ENCODE measurements around the gene FFAR1. TPM values are rescaled to one million over a fixed set of nuclear protein-coding genes. Genes with fewer than 3 reads are reported as not detected.
"Not testable (repeated sequence)": the region's sequence is repeated elsewhere in the genome, so short reads cannot be mapped to it uniquely, and the experiment has no call there.

Gene FFAR1
- total RNA-seq, 2 experiments from 2014 or later: not detected

DNA sequence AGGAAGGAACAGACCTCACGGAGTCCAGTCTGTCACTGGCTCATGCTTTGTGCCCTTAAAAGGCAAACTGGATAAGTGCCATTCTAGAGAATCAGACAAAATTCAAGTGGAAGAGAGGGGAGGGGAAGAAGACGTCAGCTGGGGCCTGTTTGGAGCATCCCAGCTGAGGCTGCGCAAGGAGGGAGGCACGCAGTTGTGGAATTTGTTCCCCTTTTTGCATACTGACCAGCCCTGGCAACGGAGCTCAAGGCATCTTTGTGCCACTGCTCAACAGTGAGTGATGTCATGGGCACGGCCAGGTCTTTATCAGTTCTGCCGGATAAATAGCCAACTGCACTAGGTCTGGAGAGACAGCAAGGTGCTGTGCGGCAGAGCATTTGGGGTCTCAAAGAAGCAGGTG, 23.0 kb downstream of the FFAR1 start, which contains the start of gene GPR42:
Gene GPR42, plus strand, starts transcription at position 347 of the 400 bp plus-strand sequence. CDS start 292 bp downstream, outside the sequence.
- CTCF ChIA-PET: no interaction called here
- POLR2A ChIA-PET: no interaction called here
- no peaks in the 10 kb centered on the region for H3K36me3 Mint-ChIP-seq (ENCODE audit: low read depth)
- H3K9me3 Mint-ChIP-seq (ENCODE audit: insufficient read depth): no peaks in the 10 kb centered on the region
- no peak for ATAC-seq
- H3K4me1 Mint-ChIP-seq (ENCODE audit: low read depth): no peaks in the 10 kb centered on the region
- peaks cover 22% of the 10 kb centered on the region for H3K27me3 Mint-ChIP-seq (ENCODE audit: low read depth)
- H3K27ac Mint-ChIP-seq: no peak within 1 kb of the TSS
- H3K4me3 Mint-ChIP-seq: no peak within 1 kb of the TSS
- no peak for DNase-seq

GRCh38 chr19:35373492-35373891, 25.8 kb downstream of the FFAR1 start:
- POLR2A ChIA-PET: interaction anchor here (0.6 kb wide), 1 partner anchor 105 kb away, joined by 3 read pairs; no protein-coding TSS in a partner anchor
- no peaks in the 10 kb centered on the region for H3K9me3 Mint-ChIP-seq (ENCODE audit: insufficient read depth)
- DNase-seq: no peak
- no peak overlapping the region for H3K4me3 Mint-ChIP-seq
- H3K27ac Mint-ChIP-seq: no peak overlapping the region
- CTCF ChIA-PET: no interaction called here
- no peaks in the 10 kb centered on the region for H3K36me3 Mint-ChIP-seq (ENCODE audit: low read depth)
- peaks cover 12% of the 10 kb centered on the region for H3K27me3 Mint-ChIP-seq (ENCODE audit: low read depth)
- no peak for ATAC-seq
- no peaks in the 10 kb centered on the region for H3K4me1 Mint-ChIP-seq (ENCODE audit: low read depth)

DNA sequence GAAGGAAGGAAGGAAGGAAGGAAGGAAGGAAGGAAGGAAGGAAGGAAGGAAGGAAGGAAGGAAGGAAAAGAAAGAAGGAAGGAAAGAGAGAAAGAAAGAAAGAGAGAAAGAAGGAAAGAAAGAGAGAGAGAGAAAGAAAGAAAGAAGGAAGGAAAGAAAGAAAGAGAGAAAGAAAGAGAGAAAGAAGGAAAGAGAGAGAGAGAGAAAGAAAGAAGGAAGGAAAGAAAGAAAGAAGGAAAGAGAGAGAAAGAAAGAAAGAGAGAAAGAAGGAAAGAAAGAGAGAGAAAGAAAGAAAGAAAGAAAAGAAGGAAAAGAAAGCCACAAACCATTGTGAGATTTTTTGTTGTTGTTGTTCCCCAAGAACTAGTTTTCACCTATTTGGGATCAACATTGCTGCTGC, 26.3 kb downstream of the FFAR1 start:
- POLR2A ChIA-PET; H3K9me3 Mint-ChIP-seq (ENCODE audit: insufficient read depth); H3K27ac Mint-ChIP-seq; DNase-seq; H3K4me3 Mint-ChIP-seq; H3K36me3 Mint-ChIP-seq (ENCODE audit: low read depth); ATAC-seq; H3K4me1 Mint-ChIP-seq (ENCODE audit: low read depth); H3K27me3 Mint-ChIP-seq (ENCODE audit: low read depth): not testable (repeated sequence)
- CTCF ChIA-PET: interaction anchor here (0.9 to 1.4 kb wide), 2 partner anchors 21 to 121 kb away, joined by 4 to 6 read pairs; no protein-coding TSS in a partner anchor

DNA sequence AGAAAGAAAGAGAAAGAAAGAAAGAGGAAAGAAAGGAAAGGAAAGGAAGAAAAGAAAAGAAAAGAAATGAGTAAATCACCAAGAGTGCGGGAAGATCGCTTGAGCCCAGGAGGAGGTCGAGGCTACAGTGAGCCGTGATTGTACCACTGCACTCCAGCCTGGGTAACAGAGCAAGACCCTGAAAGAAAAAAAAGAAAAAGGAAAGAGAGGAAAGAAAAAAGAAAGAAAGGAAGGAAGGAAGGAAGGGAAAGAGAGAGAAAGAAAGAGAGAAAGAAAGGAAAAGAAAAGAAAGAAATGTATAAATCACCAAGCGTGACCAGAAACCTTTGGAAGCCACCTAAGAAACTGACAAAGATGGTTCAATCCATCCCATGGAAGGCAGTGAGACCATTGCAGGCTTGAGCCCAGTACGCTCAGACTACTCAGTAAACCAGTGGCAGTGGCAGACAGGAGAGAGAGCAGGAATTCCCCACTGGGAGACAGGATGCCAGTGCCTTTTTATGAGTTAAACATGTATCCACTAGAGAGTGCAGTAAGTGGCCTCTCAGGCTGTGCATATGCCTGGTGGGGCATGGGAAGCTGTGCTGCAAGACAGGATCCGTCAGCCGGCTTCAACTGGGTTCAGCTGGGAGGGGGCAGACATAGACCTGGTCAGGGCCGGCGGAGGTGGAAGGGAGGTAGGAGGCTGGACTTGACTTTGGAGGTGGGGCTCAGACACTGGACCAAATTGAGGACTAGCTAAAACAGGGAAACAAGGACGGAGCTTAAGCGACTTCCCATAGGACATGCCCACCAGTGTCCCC, 28.0 kb downstream of the FFAR1 start:
- no peak overlapping the region for H3K27ac Mint-ChIP-seq

GRCh38 chr19:35377656-35378055, 30.0 kb downstream of the FFAR1 start:
- ChIA-PET CTCF (interaction anchor here (1.3 kb wide), 1 partner anchor 117 kb away, joined by 5 read pairs; no protein-coding TSS in a partner anchor), POLR2A (no interaction called here)
- DNase-seq: no peak
- Mint-ChIP-seq H3K9me3 (ENCODE audit: insufficient read depth) (no peaks in the 10 kb centered on the region), H3K27ac (no peak overlapping the region), H3K36me3 (ENCODE audit: low read depth) (no peaks in the 10 kb centered on the region), H3K27me3 (ENCODE audit: low read depth) (peaks cover 11% of the 10 kb centered on the region), H3K4me3 (no peak overlapping the region), H3K4me1 (ENCODE audit: low read depth) (no peaks in the 10 kb centered on the region)
- ATAC-seq: no peak

More for the DNA sequence above, 28.0 kb downstream of the FFAR1 start:
- Mint-ChIP-seq H3K4me3 (no peak overlapping the region), H3K9me3 (ENCODE audit: insufficient read depth) (no peaks in the 10 kb centered on the region), H3K36me3 (ENCODE audit: low read depth) (no peaks in the 10 kb centered on the region), H3K27me3 (ENCODE audit: low read depth) (peaks cover 5% of the 10 kb centered on the region), H3K4me1 (ENCODE audit: low read depth) (no peaks in the 10 kb centered on the region)
- CTCF ChIA-PET: interaction anchor here (0.6 to 1.4 kb wide), 2 partner anchors 36 to 119 kb away, joined by 3 to 6 read pairs; no protein-coding TSS in a partner anchor
- POLR2A ChIA-PET: no interaction called here
- ATAC-seq: no peak
- DNase-seq: no peak

- ATAC-seq: no peak
- DNase-seq: no peak
- no peaks in the 10 kb centered on the region for H3K4me1 Mint-ChIP-seq (ENCODE audit: low read depth)
- POLR2A ChIA-PET: no interaction called here
- peaks cover 12% of the 10 kb centered on the region for H3K27me3 Mint-ChIP-seq (ENCODE audit: low read depth)
- H3K4me3 Mint-ChIP-seq: no peak overlapping the region
- no peaks in the 10 kb centered on the region for H3K9me3 Mint-ChIP-seq (ENCODE audit: insufficient read depth)
- no peak overlapping the region for H3K27ac Mint-ChIP-seq
- peaks cover 2% of the 10 kb centered on the region for H3K36me3 Mint-ChIP-seq (ENCODE audit: low read depth)
- CTCF ChIA-PET: interaction anchor here (0.7 to 1.3 kb wide), 4 partner anchors 25 to 117 kb away, joined by 3 to 6 read pairs (median 4); no protein-coding TSS in a partner anchor
Observed at GRCh38 chr19:35378356-35378755, 30.7 kb downstream of the FFAR1 start.

GRCh38 chr19:35379545-35379944, 31.8 kb downstream of the FFAR1 start:
- POLR2A ChIA-PET; H3K9me3 Mint-ChIP-seq (ENCODE audit: insufficient read depth); CTCF ChIA-PET; H3K27ac Mint-ChIP-seq; H3K36me3 Mint-ChIP-seq (ENCODE audit: low read depth); H3K4me1 Mint-ChIP-seq (ENCODE audit: low read depth); ATAC-seq; DNase-seq; H3K4me3 Mint-ChIP-seq: not testable (repeated sequence)
- peaks cover 16% of the 10 kb centered on the region for H3K27me3 Mint-ChIP-seq (ENCODE audit: low read depth)

DNA sequence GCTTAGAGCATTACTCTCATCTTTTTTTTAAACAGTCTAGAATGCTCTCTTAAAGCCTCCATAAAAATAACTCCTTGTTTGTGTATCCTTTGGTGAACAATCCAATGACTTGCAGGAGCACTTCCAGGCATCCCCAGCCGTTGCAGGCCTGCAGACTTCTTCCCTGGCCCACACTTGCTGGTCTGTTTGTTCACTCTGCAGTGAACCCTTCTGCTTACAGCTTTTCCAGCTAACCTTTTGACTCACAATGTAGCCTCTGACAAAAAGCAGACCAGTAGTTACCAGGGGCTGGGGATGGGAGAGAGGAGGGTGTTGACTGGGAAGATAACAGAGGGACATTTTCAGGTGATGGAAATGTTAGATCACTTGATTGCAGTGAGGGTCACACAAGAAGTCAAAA, 32.3 kb downstream of the FFAR1 start:
- Mint-ChIP-seq H3K9me3 (ENCODE audit: insufficient read depth) (no peaks in the 10 kb centered on the region), H3K36me3 (ENCODE audit: low read depth) (peaks cover 4% of the 10 kb centered on the region), H3K27ac (no peak overlapping the region), H3K27me3 (ENCODE audit: low read depth) (peaks cover 19% of the 10 kb centered on the region), H3K4me3 (no peak overlapping the region), H3K4me1 (ENCODE audit: low read depth) (no peaks in the 10 kb centered on the region)
- no peak for ATAC-seq
- ChIA-PET POLR2A (no interaction called here), CTCF (no interaction called here)
- no peak for DNase-seq

GRCh38 chr19:35380450-35381124, 32.9 kb downstream of the FFAR1 start:
- no peaks in the 10 kb centered on the region for H3K9me3 Mint-ChIP-seq (ENCODE audit: insufficient read depth)
- CTCF ChIA-PET: no interaction called here
- H3K27me3 Mint-ChIP-seq (ENCODE audit: low read depth): peaks cover 19% of the 10 kb centered on the region
- ATAC-seq: no peak
- no peak for DNase-seq
- no peak overlapping the region for H3K4me3 Mint-ChIP-seq
- POLR2A ChIA-PET: no interaction called here
- H3K4me1 Mint-ChIP-seq (ENCODE audit: low read depth): no peaks in the 10 kb centered on the region
- H3K27ac Mint-ChIP-seq: no peak overlapping the region
- peaks cover 4% of the 10 kb centered on the region for H3K36me3 Mint-ChIP-seq (ENCODE audit: low read depth)

DNA sequence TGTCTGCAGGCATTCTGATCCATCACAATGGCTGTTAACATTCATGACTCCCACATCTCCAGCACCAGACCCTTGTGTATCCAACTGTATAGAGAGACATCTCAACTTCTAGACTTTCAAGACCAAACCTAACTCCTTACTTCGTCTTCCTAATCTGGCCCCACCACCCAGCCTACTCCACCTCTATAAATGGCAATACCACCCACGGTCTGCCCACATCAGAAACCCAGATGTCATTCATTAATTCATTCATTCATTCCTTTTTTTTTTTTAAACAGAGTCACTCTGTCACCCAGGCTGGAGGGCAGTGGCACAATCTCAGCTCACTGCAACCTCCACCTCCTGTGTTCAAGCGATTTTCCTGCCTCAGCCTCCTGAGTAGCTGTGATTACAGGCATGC, 33.6 kb downstream of the FFAR1 start:
- Mint-ChIP-seq H3K36me3 (ENCODE audit: low read depth) (peaks cover 5% of the 10 kb centered on the region), H3K9me3 (ENCODE audit: insufficient read depth) (peaks cover under 1% of the 10 kb centered on the region), H3K27me3 (ENCODE audit: low read depth) (peaks cover 19% of the 10 kb centered on the region), H3K27ac (no peak overlapping the region), H3K4me1 (ENCODE audit: low read depth) (no peaks in the 10 kb centered on the region), H3K4me3 (no peak overlapping the region)
- ATAC-seq (no peak), DNase-seq (no peak)
- CTCF ChIA-PET: no interaction called here
- POLR2A ChIA-PET: no interaction called here

DNA sequence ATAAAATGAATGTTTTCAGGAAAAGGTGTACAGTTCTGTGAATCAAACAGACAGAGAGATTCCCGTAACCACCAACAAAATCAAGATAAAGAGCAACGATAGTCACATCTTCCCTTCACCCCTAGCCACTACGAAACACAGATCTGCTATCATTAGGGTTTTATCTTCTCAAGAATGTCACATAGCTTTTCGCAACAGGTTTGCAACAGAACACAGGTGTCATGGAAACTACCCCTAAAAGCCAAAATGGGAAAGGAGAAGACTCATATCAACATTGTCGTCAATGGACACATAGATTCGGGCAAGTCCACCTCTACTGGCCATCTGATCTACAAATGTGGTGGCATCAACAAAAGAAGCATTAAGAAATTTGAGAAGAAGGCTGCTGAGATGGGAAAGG, 34.2 kb downstream of the FFAR1 start:
- Mint-ChIP-seq H3K27ac (no peak overlapping the region), H3K4me3 (no peak overlapping the region), H3K9me3 (ENCODE audit: insufficient read depth) (peaks cover 5% of the 10 kb centered on the region), H3K36me3 (ENCODE audit: low read depth) (peaks cover 7% of the 10 kb centered on the region), H3K4me1 (ENCODE audit: low read depth) (no peaks in the 10 kb centered on the region), H3K27me3 (ENCODE audit: low read depth) (peaks cover 19% of the 10 kb centered on the region)
- DNase-seq (no peak), ATAC-seq (no peak)
- POLR2A ChIA-PET: no interaction called here
- CTCF ChIA-PET: interaction anchor here (1.0 kb wide), 1 partner anchor 50 kb away, joined by 3 read pairs; no protein-coding TSS in a partner anchor

DNA sequence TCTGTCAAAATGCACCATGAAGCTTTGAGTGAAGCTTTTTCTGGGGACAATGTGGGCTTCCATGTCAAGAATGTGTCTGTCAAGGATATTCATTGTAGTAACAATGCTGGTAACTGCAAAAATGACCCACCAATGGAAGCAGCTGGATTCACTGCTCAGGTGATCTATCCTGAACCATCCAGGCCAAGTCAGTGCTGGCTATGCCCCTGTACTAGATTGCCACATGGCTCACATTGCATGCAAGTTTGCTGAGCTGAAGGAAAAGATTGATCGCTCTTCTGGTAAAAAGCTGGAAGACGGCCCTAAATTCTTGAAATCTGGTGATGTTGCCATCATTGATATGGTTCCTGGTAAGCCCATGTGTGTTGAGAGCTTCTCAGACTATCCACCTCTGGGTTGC, 35.8 kb downstream of the FFAR1 start:
- Mint-ChIP-seq H3K4me1 (ENCODE audit: low read depth) (no peaks in the 10 kb centered on the region), H3K27me3 (ENCODE audit: low read depth) (peaks cover 16% of the 10 kb centered on the region), H3K9me3 (ENCODE audit: insufficient read depth) (peaks cover 7% of the 10 kb centered on the region), H3K27ac (no peak overlapping the region), H3K36me3 (ENCODE audit: low read depth) (peaks cover 7% of the 10 kb centered on the region), H3K4me3 (no peak overlapping the region)
- no peak for ATAC-seq
- ChIA-PET POLR2A (no interaction called here), CTCF (interaction anchor here (1.6 kb wide), 1 partner anchor 112 kb away, joined by 5 read pairs; no protein-coding TSS in a partner anchor)
- no peak for DNase-seq

All from activated CD8-positive, alpha-beta T cell treated with anti-CD3 and anti-CD28 coated beads, Interleukin-2, amount 10 ng/mL, durations not matched to agents 7 days and 5 days (primary cell).